HG03064 (cell line): ENCODE results near the gene ITGA3.

Experiments used
- ATAC-seq: cut with Tn5 transposase; IDR thresholded peaks from one replicate; pipeline ENCODE4 v1.9.1; 2021; ENCODE audit warnings: low read depth; ENCODE audit not compliant: unreplicated experiment

The ITGA3 gene

DNA sequence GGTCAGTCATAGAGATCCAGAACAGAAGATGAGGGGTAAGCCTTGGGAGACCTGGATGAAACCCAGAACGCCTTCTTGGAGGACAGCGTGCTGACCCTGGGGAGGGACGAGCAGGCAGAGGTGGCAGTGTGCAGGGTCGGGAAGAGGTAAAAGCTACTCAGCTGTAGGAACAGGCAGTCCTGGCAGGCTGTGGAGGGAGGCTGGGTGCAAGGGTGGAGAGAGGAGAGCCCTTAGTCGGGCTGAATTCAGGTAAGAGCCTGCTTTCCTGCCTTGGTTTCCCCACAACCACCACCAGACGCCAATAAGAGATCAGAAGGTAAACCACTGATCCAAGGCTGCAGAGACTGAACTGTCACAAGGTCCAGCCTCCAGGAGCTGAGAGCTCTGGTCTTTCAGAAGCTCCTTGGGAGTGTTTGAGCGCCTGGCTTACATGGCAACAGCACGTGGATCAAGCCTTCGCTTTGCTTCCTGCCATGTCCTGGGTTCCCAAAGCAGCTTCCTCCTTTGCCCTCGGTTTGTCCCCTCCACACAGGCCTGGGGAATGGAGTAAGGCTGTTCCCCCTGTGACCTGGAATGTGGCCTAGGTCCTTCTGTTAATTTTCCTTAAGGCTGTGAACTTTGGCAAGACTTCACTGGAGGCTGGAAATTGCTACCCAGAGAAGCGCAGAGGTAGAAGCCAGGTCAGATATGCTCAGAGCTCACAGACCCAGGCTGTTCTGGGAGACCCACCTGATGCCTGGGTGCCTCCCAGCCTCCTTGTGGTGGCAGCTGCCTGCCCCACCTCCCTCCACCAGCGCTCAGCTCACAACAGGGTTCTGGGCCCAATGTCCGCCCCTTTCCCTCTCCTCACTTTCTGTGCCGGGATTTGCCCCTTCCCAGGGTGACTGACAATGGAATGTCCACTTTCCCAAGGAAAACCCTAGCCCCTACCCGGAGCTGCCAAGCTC, 35.3 kb downstream of the ITGA3 start:
- no peak for ATAC-seq

- no peak for ATAC-seq
Measured at GRCh38 chr17:50091918-50092285, 36.0 kb downstream of the ITGA3 start.

GRCh38 chr17:50093246-50093645, 37.3 kb downstream of the ITGA3 start:
- no peak for ATAC-seq

DNA sequence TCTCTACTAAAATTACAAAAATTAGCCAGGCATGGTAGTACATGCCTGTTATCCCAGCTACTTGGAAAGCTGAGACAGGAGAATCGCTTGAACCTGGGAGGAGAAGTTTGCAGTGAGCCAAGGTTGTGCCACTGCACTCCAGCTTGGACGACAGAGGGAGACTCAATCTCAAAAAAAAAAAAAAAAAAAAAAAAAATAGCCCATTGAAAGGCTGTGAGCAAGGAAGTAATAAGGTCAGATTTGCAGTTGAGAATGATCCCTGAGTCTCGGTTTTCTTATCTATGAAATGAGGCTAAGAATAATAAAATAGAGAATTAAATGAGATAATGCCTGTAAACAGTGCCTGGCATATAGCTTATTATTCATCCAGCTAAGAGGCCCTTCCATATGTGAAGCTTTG, 37.9 kb downstream of the ITGA3 start:
- ATAC-seq = no peak

- ATAC-seq = no peak
Measured at GRCh38 chr17:50094243-50094752, 38.4 kb downstream of the ITGA3 start.

DNA sequence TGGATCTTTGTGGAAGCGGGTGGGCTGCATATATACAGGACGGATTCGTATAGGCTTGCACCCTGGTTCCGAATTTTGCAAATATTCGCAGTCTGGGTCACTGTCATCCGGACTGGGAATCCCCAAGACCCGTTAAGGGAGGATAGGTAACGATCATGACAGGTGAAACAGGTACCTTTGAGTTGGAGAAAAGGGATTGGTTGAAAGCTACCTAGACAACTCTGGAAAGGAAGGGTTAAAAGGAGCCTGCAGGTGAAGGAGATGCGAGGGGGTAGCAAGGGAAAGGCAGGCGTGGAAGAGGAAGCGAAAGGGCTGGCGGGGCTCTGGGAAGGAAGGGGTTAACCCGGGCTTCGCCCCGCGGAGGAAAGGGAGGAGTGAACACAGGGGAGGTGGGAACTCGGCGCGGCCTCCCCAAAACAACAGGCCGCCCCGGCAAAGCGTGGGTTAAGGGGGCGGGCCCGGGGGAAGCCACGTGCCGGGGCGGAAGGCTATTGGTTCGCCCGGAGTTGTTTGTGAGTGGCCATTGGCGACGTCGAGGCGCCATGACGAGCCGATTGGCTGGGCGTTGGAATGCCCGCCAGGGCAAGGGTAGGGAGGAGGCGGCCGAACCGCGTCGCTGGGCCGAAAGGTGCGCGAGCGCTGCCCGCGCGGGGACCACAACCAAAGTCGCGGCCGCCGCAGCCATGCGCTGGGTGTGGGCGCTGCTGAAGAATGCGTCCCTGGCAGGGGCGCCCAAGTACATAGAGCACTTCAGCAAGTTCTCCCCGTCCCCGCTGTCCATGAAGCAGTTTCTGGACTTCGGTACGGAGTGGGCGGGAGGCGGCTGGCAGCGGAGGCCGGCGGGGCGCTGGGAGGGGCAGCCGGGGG, 39.1 kb downstream of the ITGA3 start, which contains the start of gene PDK2:
Gene PDK2, plus strand, starts transcription at position 599 of the 867 bp plus-strand sequence. Its CDS starts 85 bp downstream, at position 684.
- peak; percentile 81 for ATAC-seq

- ATAC-seq = no peak
Measured at GRCh38 chr17:50095626-50096037, 39.7 kb downstream of the ITGA3 start.

DNA sequence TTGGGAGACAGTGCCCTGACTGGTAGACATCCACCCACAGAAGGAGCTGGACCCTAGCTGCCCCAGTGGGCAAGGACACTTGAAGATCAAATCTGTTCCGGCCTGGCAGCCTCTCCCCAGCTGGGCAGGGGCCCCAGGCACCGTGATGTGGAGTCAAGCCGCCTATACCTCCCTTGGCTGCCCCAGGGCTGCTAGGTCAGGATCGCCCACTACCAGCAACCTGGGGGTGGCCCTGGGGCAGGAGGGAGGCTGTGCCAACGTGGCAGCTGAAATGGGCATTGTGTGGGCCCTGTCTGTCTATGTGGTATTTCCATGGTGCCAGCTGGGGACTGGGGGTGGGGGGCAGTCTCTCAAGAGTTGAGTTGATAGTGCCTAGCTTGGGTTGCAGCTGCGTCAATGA, 40.2 kb downstream of the ITGA3 start:
- ATAC-seq = no peak

- ATAC-seq = no peak
Measured at GRCh38 chr17:50096758-50097157, 40.8 kb downstream of the ITGA3 start.

- no peak for ATAC-seq
Measured at GRCh38 chr17:50097455-50097854, 41.5 kb downstream of the ITGA3 start.

GRCh38 chr17:50097926-50098325, 42.0 kb downstream of the ITGA3 start:
- ATAC-seq = no peak

DNA sequence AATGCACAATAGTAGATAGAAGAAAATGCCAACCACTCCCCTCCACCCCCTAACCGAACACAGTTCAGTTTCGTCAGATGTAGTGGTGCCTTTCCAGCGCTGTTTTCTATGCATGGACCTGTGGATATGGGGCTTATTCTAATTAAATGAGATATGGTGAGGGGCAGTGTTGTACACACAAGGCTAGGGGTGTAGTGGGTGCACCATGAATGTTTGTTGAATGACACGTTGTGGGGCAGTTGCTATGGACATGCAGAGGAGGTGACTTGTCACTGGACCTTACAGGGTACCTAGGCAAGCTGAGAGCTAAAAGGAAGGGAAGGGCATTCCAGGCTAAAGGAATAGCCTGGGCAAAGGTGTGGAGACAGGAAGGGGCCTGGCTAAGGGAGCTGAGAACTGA, 42.7 kb downstream of the ITGA3 start:
- ATAC-seq = no peak

GRCh38 chr17:50099003-50099402, 43.1 kb downstream of the ITGA3 start:
- no peak for ATAC-seq

GRCh38 chr17:50100480-50100883, 44.6 kb downstream of the ITGA3 start:
- ATAC-seq = no peak

- no peak for ATAC-seq
Measured at GRCh38 chr17:50100921-50101345, 45.0 kb downstream of the ITGA3 start.

DNA sequence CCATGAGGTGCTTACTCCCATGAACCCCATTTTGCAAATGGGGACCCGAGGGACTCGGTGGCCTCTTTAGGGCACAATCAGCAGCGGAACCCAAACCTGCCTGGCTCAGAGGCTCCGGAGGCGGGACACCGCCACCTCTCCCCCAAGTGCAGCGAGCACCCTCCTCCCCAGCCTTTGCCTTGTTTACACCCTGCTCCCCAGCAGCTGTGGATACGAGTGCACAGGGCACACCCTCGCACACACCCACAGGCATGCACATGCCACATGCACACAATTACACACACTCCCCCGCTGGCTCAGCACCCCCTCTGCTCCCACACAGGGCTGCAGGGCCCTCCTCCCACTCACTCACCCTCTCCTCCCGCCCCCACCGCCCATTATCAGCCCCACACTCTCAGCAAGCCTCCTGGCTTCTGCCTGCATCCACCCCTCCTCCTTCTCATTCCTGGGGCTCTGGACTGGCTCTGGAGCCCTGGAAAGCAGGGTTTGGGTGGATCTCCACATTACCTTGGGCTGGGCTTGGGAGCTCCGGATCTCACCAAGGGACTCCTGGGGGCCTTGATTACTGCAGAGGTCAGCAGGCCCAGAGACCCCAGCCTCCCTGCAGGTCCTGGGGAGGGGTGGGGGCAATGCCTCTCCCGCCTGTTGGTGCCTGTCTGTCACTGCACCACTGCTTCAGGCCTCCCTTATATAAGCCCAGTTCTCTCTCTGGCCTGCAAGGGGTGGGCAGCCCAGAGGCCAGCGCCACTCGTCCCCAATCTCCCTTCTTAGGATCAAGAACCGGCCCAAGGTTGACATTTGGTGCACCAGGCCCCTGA, 45.6 kb downstream of the ITGA3 start:
- no peak for ATAC-seq

GRCh38 chr17:50102164-50102991, 46.5 kb downstream of the ITGA3 start:
- ATAC-seq = no peak

- ATAC-seq = no peak
Measured at GRCh38 chr17:50103252-50103651, 47.3 kb downstream of the ITGA3 start.

DNA sequence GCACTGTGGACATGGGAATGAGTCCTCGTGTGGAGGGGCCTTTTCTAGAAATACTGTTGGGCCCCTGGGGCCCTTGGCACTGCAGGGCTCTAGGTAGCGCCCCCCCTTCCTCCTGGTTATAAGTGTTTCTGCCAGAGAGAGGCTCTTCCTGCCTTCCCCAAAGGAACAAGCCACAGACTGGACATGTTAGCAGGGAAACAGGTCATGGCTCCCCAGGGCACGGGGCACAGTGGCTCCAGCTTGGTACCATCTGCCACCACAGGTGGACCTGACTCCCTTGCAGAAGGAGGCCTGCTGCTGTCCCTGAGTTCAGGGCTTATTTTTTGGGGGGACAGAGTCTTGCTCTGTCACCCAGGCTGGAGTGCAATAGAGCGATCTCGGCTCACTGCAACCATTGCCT, 48.0 kb downstream of the ITGA3 start:
- no peak for ATAC-seq
